Nucleus accumbens (tissue), 56 donors: Measurements from ENCODE around the gene TDRD10.
"Not testable (repeated sequence)": the region's sequence is repeated elsewhere in the genome, so short reads cannot be mapped to it uniquely, and the experiment has no call there.

Source experiments
- DNase-seq, 56 donors: peaks; one replicate each; lab custom pipeline; 2025; lab: John Stamatoyannopoulos, UW

TDRD10 gene

DNA sequence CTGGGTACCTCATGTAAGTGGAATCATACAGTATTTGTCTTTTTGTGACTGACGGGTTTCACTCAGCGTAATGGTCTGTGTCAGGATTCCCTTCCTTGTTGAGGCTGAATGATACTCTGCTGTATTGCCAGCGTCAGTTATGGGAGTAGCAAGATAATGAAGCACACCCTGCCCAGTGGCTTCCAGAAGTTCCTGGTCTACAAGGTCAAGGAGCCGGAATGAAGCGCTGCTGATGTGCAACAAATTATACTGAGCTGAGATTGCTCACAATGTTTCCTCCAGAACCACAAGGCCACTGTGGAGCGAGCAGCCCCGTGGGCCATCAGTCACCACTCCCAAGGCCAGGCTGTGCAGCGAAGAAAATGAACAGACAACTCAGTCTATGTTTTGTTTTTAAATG, 24.0 kb upstream of the TDRD10 start:
- DNase-seq = no peak

DNA sequence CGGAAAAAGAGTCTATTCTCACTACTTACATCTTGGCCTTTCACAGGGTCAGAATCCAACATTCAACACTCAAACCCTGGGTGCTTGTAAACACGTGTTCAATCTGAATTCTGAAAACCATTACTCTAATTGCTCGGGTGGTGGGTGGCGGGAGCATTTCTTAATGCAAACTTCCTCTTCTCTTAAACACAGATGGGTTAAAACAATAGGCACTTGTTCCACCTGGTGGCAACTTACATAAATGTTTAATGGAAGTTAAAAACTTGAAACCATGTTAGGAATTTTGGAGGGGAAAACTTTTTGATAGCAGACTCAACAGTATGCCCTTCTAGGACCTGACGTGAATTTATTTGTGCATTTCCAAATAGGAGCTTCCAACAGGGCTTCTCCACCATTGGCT, 23.4 kb upstream of the TDRD10 start:
- no peak for DNase-seq

DNA sequence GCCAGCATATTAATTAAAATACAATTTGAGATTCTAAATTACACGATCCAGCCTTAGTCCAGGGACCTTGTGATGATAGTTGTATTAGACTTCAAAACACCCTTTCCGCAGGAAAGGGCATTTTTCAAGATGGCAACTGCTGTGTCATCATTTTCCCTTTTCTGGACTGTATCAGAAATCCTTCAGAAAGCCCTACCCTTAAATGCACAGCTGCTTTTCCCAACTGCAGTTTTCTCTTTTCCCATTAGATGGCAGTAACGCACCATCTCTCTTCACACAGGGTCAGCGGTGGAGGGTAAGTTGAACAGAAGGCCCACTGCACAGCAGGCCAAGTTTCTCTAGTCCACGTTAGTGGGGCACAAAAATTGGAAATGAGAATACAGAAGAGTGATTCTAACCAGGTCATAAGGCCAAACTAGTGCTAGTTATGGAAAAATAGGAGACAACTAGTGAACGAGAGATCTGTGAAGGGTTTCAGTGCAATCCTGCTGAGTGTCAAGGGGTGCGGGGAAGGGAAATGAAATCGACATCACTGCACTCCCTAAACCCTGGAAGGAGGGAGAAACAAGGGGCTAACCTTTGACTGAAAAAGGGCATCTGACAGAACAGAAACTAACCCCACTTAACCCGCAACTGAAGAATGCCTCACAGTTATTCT, 22.1 kb upstream of the TDRD10 start:
- DNase-seq = peak in 46 of 56 donors; percentile 13 to 80 (median 54)

DNA sequence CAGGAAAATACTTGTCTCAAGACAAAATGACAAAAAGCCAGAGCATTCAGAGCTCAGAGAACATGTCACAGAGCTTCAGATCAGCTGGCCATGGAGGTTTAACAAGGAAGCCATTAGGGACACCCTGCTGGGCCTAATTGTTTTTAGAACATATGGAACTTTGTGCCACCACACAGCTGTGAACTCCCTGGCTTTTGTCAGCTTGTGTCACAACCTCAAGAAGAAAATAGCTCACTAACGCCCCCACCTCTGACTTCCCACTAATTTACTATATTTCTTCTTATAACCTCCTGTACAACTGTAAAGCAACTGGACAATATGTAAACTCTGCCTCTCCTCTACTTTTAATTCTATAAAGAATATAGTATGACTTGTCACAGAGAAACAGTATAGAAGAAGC, 21.0 kb upstream of the TDRD10 start:
- no peak for DNase-seq

DNA sequence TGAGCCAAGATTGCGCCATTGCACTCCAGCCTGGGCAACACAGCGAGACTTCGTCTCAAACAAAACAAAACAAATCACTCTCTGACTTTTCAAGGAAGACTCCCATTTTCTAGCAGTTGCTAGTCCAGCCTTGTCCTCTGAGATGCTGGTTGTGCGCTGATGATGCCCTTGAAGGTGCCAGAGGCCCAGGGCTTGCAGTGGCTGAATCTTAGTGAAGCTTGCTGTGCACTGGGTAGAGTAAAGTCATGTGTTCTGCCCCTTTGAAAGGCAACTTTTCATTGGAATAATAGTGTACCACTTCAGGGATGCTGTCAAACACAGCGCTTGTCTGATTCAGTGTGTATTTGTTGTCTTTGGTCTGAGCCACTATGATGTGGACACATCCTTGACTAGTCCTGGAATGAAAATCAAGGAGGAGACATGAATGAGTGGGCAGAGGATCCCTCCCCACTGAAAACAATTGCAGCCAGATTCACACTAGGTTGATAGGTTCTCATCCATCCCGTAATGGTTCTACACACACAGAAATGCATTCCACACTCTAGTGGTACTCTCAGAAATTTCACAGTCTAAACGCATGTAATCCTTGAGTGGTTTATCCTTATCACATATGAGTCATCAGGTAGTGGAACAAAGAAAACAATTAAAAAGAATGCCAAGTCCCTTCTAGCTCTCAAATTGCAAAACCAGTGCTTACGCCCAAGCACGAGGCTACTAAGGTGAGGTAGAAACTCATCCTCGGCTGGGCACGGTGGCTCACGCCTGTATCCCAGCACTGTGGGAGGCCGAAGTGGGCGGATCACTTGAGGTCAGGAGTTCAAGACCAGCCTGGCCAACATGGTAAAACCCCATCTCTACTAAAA, 17.8 kb upstream of the TDRD10 start:
- no peak for DNase-seq

DNA sequence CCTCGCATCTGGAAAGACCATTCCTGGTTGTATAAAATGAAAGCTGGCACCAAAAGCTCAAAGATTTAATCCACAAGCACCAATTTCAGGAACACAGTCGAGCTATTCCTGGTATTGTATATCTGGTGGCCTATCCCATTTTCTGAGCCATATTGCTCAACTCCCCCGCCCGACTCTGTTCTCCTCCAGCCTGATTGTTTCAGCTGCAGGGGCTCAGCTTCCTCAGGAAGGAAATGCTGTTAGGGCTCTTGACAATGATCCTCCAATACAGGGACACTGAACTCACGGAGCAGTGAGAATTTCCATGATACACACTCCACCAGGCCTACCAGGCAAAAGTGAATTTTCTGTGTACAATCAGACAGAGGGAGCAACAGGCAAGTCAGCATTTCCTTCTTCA, 16.9 kb upstream of the TDRD10 start:
- DNase-seq = no peak

DNA sequence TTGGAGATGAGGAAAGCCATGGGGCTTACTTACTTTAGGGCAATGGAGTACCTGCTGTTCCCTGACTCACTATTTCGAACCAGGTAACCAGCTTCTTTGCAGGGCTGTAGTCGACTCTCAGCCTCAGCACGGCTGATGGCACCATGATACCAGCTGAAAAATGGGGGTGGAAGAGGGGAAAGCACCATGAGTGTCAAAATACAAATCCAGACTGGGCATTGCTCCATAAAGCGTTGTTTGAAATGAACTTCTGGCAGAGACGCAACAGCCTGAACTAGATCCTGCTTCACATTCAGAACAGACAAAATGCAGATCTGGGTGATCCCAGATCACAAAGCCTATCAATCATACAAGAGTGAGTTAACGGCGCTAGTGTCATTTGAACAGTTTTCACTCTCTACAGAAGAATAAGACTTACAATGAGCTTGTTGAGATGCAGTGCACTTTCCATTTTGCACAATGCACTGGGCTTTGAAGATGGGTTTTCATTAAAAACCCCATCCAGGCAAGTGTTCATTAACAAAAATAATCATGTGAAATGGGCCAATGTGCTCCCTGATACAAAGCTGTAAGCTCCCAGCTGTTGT, 16.0 kb upstream of the TDRD10 start:
- DNase-seq = no peak

DNA sequence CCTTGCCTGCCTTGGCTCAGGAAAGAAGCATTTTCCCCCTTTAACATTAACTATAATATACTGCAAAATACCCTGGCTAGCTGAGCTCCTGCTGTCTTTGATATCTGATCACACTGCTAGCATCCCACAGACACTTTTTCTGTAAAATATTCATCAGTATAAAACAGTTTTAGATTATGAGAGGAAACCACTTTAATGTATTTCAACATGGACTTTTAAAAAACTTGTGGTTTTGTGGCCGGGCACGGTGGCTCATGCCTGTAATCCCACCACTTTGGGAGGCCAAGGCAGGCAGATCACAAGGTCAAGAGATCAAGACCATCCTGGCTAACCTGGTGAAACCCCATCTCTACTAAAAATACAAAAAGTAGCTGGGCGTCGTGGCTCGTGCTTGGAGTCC, 15.3 kb upstream of the TDRD10 start:
- DNase-seq = not testable (repeated sequence)

DNA sequence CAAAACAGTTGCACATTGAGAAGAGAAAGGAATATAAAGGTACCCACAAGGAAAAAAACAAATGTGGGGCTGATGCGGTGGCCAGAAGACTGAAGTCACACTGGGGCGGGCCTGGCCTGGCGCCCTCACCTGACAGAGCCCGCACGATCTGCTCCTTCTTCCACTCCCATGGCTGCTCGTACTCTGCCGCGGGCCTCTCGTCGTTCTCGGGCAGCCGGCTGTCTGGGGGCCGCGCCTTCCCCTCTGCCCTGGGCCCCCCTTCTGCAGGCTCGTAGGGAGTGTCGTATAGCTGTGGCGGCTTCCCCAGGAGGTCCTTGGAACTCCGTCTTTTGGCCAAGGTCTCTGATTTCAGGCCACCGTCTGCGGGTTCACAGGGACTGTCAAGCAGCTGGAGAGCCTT, 13.1 kb upstream of the TDRD10 start:
- no peak for DNase-seq

DNA sequence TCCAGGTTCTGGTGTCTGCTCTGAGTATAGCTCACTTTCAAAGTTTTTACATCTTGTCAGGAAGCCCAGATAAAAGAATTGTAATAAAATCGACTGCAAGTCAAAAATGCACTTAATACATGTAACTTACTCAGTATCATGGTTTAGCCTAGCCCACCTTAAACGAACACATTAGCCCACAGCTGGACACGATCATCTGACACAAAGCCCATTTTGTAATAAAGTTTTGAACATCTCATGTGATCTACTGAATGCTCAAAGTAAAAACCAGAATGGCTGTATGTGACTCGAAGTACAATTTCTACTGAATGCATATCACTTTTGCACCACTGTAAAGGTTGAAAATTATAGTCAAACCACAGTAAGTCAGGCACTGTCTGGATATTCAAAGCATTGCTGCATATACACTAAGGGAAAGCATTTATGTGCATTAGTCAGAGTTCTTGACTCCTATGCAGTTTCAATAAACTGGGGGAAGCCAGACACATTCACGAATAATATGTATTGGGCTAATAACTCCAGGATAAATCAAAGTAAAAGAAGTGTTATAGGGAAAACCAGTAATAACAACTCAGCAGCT, 12.2 kb upstream of the TDRD10 start:
- DNase-seq = no peak

DNA sequence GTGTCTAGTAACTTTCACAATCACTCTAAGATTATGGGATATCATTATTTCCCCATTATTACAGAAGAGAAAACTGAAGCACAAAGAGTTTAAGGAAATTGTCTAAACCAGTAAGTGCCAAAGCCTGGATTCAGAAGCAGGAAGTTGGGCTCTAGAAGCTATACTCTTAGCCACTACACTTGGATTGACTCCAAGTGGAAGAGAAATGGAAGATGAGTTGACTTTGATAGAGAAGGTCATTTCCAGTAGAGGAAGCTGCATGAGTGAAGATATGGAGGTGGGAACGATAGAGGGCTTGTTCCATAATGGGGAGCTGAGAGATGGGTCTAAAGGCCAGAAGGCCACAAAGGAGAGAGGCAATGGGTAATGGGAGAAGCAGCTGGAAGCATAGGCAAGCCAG, 11.7 kb upstream of the TDRD10 start:
- DNase-seq = no peak

DNA sequence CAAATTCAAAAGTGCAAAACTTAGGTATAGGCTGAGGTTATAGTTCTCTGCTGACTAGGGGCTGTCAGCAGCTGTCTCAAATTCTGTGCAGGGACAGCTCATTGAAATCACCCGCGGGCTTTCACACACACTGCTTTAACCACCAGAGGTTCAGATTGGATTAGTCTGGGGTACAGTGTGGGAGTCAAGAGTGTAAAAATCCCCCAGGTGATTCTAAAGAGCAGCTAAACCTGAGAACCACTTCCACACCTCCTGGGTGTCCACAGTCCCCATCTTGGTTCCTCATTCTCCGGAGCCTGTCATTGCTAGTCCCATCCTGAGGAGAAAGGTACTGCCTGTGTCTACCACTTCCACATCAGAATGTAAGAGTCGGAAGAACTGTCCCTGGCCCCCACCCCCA, 9.9 kb upstream of the TDRD10 start:
- DNase-seq = no peak

DNA sequence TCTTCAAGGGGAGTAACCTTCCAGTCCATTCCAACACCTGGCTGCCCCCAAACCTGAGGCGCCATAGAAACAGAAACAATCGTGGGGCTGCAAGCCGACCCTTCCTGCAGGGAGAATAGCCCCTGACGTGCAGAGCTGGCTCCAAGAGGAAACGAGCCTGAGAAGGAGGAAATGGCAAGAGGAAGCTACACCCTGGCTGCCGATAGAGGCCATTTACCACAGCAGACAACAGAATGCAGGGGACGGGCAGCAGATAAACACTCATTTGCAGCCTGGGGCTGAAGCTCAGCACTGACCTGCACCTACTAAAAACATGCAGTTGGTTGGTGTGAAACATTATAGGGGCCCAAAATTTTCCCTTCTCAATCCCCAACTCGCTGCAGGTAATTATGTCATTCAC, 8.7 kb upstream of the TDRD10 start:
- peak in 4 of 56 donors; percentile 7 to 29 (median 22) for DNase-seq

DNA sequence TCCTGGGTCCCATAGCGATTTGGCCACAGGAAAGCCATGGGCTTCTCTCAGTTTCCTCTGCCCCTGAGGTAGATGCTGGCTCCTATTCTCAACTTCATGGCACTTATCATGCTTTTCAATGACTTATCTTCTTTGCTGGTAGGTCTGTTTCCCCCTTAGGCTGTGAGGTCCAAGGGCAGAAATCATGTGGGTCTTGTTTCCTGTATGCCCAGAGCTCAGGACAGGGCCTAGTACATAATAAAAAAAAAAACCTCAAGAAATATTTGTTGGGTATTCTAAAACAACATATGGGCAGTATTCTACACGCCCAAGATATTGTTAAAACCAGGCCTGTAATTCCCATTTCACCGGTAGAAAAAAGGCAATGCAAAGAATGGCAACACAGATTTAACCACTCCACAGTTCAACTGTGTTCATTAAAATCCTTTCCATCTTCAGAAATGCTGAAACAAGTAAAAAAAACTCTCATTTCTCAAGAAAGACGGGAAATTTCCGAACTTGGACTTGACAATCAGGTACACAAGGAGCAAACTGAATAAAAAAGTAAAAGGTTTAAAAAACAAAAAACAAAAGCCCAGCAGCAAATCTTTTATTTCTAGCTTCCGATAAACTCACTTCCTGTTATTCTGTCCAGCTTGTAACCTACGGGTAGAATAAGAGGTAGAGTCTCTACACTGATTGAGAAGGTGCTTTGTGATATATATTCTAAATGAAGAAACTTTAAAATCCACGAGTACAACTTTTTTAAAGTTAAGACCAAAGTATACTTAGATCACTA, 6.3 kb upstream of the TDRD10 start:
- no peak for DNase-seq

DNA sequence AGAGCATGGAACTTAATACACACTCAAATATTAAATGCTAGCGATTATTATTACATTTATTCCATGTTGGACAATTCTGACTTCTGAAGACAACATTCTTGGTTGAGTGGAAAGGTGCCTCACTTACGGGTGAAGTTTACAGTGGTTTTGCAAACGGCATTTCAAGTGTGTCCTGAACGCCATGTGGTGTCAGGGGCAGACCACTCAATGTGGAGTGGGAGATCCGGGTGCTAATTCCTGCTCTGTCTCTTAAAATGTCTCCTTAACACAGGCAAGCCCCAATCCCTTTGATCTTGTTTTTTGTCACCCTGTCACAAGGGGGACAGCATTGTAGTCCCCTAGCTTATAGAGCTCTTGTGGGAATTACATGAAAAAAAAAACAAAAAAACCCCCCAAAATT, 5.6 kb upstream of the TDRD10 start:
- no peak for DNase-seq

DNA sequence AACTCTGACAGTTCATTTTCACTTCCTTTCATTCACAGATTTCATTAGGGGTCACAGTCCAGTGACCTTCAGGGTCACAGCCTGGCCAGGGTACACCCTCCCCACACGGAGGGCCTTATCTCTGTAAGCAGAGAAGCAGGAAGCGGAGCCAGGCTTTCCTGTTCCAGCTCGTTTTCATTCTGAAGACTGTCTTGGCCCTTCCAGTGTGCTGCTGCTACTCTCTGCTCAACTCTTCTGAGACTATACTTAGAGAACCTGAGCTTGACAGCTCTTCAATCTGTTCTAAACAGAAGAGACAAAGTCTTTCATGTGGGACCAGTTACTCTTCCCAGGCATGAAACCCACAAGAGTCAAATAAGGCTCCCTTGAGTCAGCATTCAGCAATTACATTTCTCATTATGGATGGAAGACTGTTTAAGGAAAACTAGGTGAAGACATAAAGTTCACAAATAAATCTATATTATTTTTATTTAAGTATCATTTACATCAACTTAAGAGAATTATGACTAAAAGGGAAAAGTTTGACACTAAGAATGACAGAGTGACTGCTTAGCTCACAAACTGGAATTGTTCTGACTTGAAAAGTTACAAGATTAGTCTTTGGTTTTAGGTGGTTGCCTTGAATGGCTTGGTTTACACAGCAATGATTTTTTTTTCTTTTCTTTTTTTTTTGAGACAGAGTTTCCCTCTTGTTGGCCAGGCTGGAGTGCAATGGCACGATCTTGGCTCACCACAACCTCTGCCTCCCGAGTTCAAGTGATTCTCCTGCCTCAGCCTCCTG, 4.8 kb upstream of the TDRD10 start:
- no peak for DNase-seq

DNA sequence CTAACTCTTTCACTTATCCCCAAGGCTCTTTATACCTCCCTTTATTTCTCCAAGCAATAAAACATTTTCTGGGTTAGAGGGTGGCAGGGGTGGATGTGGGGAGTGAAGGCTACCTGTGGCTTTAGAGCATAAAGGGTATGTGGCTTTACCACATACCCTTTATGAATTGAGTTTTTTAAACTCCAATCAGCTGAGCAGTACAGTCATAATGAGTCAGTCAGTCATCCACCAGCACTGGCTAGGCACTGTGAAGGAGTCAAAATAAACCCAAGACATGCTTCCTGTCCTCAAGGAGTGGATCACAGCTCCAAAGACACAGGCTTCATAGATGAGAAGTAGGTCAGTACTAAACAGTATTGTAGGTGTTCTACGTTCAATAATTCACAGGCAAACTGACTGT, 2.6 kb upstream of the TDRD10 start:
- DNase-seq = no peak

DNA sequence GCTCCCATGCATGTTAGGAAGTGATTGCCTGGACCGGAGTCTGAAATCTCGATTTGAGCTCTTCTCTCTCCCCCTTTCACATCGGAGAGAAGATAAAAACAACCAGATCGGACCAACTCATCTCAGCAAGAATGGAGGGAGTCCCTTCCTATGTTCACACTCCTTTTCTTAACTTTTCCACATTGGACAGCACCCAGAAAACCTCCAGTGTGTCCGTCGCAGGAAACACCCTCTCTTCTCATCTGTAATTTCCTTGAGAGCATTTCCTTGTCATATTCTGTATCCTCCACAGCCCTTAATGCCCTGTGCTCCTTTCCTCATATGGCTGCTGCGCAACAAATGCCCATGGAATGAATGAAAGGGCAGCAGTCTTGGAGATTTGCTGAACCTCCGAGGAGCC, 1.5 kb upstream of the TDRD10 start:
- DNase-seq = no peak

DNA sequence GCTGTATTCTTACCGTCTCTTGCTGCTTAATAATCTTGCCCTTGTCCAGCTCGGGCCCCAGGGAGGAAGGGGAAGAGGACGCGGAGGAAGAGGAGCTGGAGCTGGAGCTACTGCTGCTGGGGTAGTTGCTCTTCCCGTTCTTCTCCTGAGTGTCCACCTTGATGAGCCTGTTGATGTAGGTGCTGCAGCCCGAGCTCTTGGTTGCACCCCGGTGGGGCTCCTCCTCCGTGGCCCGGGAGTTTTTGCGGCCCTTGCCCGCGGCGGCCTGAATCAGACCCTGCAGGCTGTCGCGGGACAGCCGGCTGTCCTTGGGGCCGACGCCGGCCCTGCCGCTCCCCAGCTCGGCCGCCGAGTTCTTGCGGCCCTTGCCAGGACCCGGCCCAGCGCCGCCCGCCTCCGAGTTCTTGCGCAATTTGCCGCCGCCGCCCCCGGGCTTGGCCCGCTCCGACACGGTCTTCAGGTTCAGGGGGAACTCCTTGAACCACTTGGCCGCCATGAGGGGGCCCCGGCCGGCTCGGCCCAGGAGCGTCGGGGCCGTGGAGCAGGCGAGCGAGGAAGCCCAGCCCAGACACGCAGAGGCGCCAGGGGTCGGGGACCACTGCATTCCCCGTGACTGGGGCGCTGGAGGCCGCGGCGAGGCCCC, 475 bp upstream of the TDRD10 start:
- DNase-seq = peak in 1 of 56 donors; percentile 7
